Thyroid gland (tissue), 4 donors: ENCODE data around the gene CCDC85C.

Source experiments
- CTCF ChIP-seq, 6 experiments: fragments of 200-600 bp in 3 of 6; fragments of 450-650 bp in 3 of 6; sonication (generic) in 3 of 6; IDR thresholded peaks; one replicate each; pipeline ENCODE4 v1.5.1; 2016 to 2019; ENCODE audit warnings: antibody characterized with exemption in 6 of 6, mild to moderate bottlenecking in 2 of 6, inconsistent platforms in 1 of 6, moderate library complexity in 1 of 6
- POLR2A ChIP-seq, 2 donors: fragments of 450-650 bp; IDR thresholded peaks; one replicate each; pipeline ENCODE4 v1.6.1; 2017; ENCODE audit warnings: antibody characterized with exemption in 2 of 2, mild to moderate bottlenecking in 2 of 2, moderate library complexity in 1 of 2

DNA sequence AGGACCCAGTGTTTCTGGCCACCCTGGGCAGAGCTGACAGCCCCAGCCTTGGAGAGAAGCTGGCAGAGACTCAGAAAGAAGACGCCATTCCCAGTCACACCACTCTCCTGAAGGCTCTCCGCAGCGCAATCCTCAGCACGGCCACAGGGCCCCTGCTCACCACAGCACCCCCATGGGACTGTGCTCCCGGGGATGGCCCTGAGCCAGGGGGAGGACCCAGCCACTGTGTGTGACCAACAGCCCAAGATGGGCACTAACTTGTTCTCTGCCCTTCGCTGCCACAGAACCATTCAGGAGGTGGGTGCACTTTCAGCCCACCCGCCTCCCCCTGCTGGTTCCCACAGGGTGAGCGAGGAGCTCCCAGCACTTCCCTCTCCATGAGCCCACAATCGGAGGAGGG lies 65.7 kb downstream of the CCDC85C start:
- TF ChIP-seq POLR2A (IDR thresholded peaks at IDR 0.05) (no peak), CTCF (IDR thresholded peaks at IDR 0.05) (peak in 2 of 6 experiments; percentile 15 to 36)
